Nephron (organoid): ENCODE results near the gene ABCA13.

Experiments used
- H3K27ac Mint-ChIP-seq, 3 experiments: 2 replicates each; pipeline ENCODE4 v1.8.0; 2020; ENCODE audit warnings: mixed read lengths in 3 of 3, mild to moderate bottlenecking in 2 of 3, moderate library complexity in 1 of 3
- H3K27me3 Mint-ChIP-seq: 2 replicates; pipeline ENCODE4 v1.8.0; 2021; ENCODE audit warnings: low read depth, mild to moderate bottlenecking, moderate library complexity, mixed read lengths
- H3K36me3 Mint-ChIP-seq: 2 replicates; pipeline ENCODE4 v1.8.0; 2020; ENCODE audit warnings: low read depth, mixed read lengths
- H3K4me1 Mint-ChIP-seq: 2 replicates; pipeline ENCODE4 v1.8.0; 2020; ENCODE audit warnings: mixed read lengths
- H3K4me3 Mint-ChIP-seq, 3 experiments: 2 replicates each; pipeline ENCODE4 v1.8.0; 2020; ENCODE audit warnings: mild to moderate bottlenecking in 3 of 3, mixed read lengths in 3 of 3, moderate library complexity in 2 of 3
- H3K9me3 Mint-ChIP-seq: 2 replicates; pipeline ENCODE4 v1.8.0; 2020; ENCODE audit warnings: mixed read lengths
- CTCF ChIP-seq, 3 experiments: fragments of 200-600 bp; sonication (generic); IDR thresholded peaks; one replicate each; pipeline ENCODE4 v1.5.0; 2021; ENCODE audit warnings: antibody characterized with exemption in 3 of 3; ENCODE audit not compliant: unreplicated experiment in 3 of 3

The ABCA13 gene

GRCh38 chr7:48150086-48150485 is 21.2 kb upstream of the ABCA13 start:
- Mint-ChIP-seq H3K9me3 (peaks cover 3% of the 10 kb centered on the region), H3K4me1 (no peaks in the 10 kb centered on the region), H3K27me3 (no peaks in the 10 kb centered on the region), H3K27ac (no peak overlapping the region), H3K4me3 (no peak overlapping the region), H3K36me3 (no peaks in the 10 kb centered on the region)
- no peak for TF ChIP-seq CTCF (IDR thresholded peaks at IDR 0.05; ENCODE audit: unreplicated experiment in 3 of 3)

- TF ChIP-seq CTCF (IDR thresholded peaks at IDR 0.05; ENCODE audit: unreplicated experiment in 3 of 3), result peak; percentile 35 to 63 (median 40)
- H3K9me3 Mint-ChIP-seq, result peaks cover 3% of the 10 kb centered on the region
- H3K4me3 Mint-ChIP-seq, result no peak overlapping the region
- H3K27ac Mint-ChIP-seq, result no peak overlapping the region
- H3K36me3 Mint-ChIP-seq, result no peaks in the 10 kb centered on the region
- H3K4me1 Mint-ChIP-seq, result no peaks in the 10 kb centered on the region
- H3K27me3 Mint-ChIP-seq, result peaks cover 4% of the 10 kb centered on the region
Measured at GRCh38 chr7:48154792-48155413, 16.4 kb upstream of the ABCA13 start.

GRCh38 chr7:48158404-48158803 is 12.9 kb upstream of the ABCA13 start:
- H3K27ac Mint-ChIP-seq, result no peak overlapping the region
- no peaks in the 10 kb centered on the region for H3K4me1 Mint-ChIP-seq
- H3K36me3 Mint-ChIP-seq, result no peaks in the 10 kb centered on the region
- peaks cover 4% of the 10 kb centered on the region for H3K27me3 Mint-ChIP-seq
- no peak for TF ChIP-seq CTCF (IDR thresholded peaks at IDR 0.05; ENCODE audit: unreplicated experiment in 3 of 3)
- no peak overlapping the region for H3K4me3 Mint-ChIP-seq
- peaks cover 12% of the 10 kb centered on the region for H3K9me3 Mint-ChIP-seq

GRCh38 chr7:48161407-48162125 is 9.7 kb upstream of the ABCA13 start:
- H3K27me3 Mint-ChIP-seq, result no peaks in the 10 kb centered on the region
- H3K9me3 Mint-ChIP-seq, result peaks cover 15% of the 10 kb centered on the region
- no peak overlapping the region for H3K27ac Mint-ChIP-seq
- no peaks in the 10 kb centered on the region for H3K36me3 Mint-ChIP-seq
- no peaks in the 10 kb centered on the region for H3K4me1 Mint-ChIP-seq
- no peak overlapping the region for H3K4me3 Mint-ChIP-seq
- TF ChIP-seq CTCF (IDR thresholded peaks at IDR 0.05; ENCODE audit: unreplicated experiment in 3 of 3), result no peak

GRCh38 chr7:48165157-48165556 is 6.1 kb upstream of the ABCA13 start:
- H3K4me1 Mint-ChIP-seq, result no peaks in the 10 kb centered on the region
- TF ChIP-seq CTCF (IDR thresholded peaks at IDR 0.05; ENCODE audit: unreplicated experiment in 3 of 3), result no peak
- H3K9me3 Mint-ChIP-seq, result peaks cover 27% of the 10 kb centered on the region
- no peaks in the 10 kb centered on the region for H3K27me3 Mint-ChIP-seq
- H3K27ac Mint-ChIP-seq, result no peak overlapping the region
- no peak overlapping the region for H3K4me3 Mint-ChIP-seq
- no peaks in the 10 kb centered on the region for H3K36me3 Mint-ChIP-seq

GRCh38 chr7:48168159-48168558 is 3.1 kb upstream of the ABCA13 start:
- H3K9me3 Mint-ChIP-seq, result peaks cover 21% of the 10 kb centered on the region
- TF ChIP-seq CTCF (IDR thresholded peaks at IDR 0.05; ENCODE audit: unreplicated experiment in 3 of 3), result no peak

More at GRCh38 chr7:48168159-48168558, 3.1 kb upstream of the ABCA13 start:
- Mint-ChIP-seq H3K27me3 (no peaks in the 10 kb centered on the region), H3K36me3 (no peaks in the 10 kb centered on the region), H3K27ac (no peak overlapping the region), H3K4me1 (no peaks in the 10 kb centered on the region), H3K4me3 (no peak overlapping the region)
